Measurements from ENCODE around the gene DBF4B. TPM values are rescaled to one million over a fixed set of nuclear protein-coding genes. Genes with fewer than 3 reads are reported as not detected.

DBF4B gene, protein sequence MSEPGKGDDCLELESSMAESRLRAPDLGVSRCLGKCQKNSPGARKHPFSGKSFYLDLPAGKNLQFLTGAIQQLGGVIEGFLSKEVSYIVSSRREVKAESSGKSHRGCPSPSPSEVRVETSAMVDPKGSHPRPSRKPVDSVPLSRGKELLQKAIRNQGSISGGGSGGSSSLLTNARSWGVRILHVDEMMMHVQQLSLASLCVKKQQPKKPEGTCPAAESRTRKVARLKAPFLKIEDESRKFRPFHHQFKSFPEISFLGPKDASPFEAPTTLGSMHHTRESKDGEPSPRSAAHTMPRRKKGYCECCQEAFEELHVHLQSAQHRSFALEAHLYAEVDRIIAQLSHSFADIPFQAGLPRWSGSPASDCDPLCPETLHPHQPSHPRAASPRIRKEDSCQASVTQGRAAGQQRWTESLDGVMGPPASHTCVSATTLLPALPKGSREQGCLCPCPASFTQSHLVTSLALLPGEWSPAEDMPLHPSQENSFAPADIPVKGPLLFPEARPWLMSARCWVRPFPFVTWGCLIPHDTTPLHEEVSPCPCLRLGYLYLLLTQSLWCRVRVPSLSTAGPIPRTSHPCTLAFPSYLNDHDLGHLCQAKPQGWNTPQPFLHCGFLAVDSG
- 9.2 and 14.9 TPM in 2 replicates for total RNA-seq

DNA sequence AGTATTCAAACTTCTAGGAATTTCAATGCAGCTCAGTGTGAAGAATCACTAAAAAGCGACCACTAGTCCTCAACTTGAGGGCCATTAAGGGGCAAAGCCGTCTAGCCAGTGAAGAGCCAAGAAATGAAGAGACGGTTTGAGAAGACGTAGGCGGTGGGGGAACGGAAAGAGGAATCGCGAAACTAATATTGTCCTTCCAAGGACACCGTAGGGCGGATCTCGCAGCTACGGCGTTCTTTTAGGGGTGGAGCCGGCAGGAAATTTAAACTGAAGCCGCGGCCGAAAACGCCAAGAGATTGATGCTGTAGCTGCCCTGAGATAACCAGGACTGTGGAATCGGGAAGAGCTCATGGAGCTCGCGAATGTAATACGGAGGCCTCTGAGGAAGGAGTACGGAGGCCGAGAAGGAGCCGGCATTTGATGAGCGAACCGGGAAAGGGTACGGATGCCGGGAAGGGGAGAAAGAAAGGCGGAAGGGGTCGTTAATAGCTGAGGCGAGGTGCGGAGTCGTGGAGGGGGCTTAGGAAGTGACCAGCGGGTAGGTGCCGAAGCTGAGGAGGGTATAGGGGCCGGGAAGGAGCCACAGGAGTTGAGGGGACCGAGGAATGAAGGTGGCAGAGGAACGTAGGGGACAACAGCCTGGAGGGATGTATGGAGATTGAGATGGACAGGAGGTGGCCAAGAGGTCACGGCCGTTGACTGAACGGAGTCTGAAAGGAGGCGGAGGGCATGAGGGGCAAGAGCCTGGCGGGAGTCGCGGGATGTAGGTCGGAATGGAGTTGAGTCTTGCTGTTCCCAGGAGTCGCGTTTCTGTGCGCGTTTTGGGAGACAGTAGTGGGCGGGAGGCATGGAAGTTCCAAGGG is at the start of gene DBF4B:
TSS of gene DBF4B (plus strand) at position 265 of the 863 bp plus-strand sequence. CDS start at position 421, 156 bp downstream.

DNA sequence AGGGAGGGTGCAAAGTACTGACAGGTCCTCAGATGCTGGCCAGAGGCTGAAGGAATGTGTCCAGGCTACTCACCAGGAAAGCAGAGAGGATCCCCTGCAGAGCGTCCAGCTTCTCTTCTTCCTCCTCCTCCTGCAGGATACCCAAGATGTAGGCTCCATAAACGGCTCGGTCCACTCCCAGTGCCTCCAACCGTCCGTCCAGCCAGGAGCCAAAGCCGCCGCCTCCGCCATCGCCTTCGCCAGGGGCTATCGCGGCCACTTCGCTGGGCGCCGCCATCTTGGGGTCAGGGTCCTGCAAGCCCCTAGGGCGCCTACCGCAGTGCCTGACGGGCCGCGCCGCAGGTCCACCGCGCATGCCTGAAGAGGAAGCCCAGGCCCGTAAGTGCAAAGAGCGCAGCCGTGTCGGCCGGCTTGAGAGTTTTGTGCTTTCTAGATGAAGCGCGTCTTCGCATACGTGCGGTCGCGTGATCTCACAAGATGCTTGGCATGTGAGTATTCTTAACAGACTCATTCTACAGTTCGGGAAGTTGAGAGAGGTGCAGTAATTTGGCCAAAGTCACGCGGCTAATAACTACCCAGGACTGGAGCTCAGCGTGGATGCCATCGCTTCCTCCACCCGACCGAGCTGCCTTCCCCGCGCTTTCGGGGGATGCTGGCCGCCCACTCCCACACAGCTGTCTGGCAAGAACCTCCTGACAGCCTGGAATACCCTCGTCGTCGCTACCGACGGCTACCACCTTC is 18.8 kb upstream of the DBF4B start, which contains the start of gene CCDC43:
TSS of gene CCDC43 (minus strand) at position 300 of the 741 bp plus-strand sequence. CDS start at position 277, 23 bp downstream.

DNA sequence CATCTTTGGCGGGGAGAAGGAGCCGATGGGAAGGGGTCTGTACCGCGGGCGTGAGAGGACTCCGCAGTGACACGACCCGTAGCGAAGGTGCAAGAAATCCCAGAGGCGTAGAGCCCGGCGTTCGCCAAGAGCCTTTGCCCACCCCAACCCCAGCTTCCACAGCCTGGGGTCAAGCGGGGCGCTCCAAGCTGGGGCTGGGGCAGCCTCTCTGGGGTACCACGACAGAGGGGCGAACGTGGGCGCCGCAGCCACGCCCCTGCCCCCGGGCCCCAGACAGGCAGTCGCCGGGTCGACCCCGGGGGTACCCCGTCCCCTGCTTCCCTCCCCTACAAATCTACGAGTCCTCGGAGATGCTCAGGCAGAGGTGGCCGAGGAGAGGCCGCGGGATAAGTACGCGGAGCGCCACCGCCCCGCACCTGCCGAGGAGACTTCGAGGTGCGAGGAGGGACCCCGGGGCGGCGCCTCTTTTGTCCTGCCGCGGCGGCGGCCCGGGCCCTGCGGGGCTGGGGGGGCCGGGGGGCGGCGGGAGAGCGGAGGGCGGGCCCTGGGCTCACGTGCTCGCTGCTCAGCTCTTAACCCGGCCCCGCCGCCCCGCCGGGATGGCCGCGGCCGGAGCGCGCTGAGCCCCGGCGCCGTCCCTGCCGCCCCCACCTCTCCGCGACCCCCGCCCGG is 50.1 kb downstream of the DBF4B start, which contains the start of gene ADAM11:
TSS of gene ADAM11 (plus strand) at position 575 of the 672 bp plus-strand sequence. CDS start 212 bp downstream, outside the sequence.

Small RNA genes lying within 50 kb of the gene (small RNA-seq; reads per million reads assigned to genes)
- gene RN7SL819P = not detected

Other genes with a start within 250 kb of the DBF4B start
- gene GPATCH8, start 205.3 kb upstream of the DBF4B start, total RNA-seq = 28.7 and 37.5 TPM in 2 replicates
- 0.66 and 1.2 TPM in 2 replicates for gene FZD2, start 151.2 kb upstream of the DBF4B start, total RNA-seq
- gene MEIOC, start 52.2 kb upstream of the DBF4B start, total RNA-seq = 0.07 TPM in 1 of 2 replicates, not detected in the other
- gene CCDC43, start 18.9 kb upstream of the DBF4B start, total RNA-seq = 49.9 and 51.9 TPM in 2 replicates
- 0.13 and 0.22 TPM in 2 replicates for gene ADAM11, start 50.3 kb downstream of the DBF4B start, total RNA-seq
- gene GJC1, start 121.6 kb downstream of the DBF4B start, total RNA-seq = 10.2 and 15.7 TPM in 2 replicates
- gene HIGD1B, start 139.2 kb downstream of the DBF4B start, total RNA-seq = not detected in 2 replicates
- 201 and 220 TPM in 2 replicates for gene EFTUD2, start 190.8 kb downstream of the DBF4B start, total RNA-seq
- gene GFAP, start 206.8 kb downstream of the DBF4B start, total RNA-seq = 0.14 and 0.27 TPM in 2 replicates
- 12.0 and 22.3 TPM in 2 replicates for gene KIF18B, start 239.1 kb downstream of the DBF4B start, total RNA-seq

Data from thoracic aorta endothelial cell (primary cell).